ENCODE measurements around the gene BCAS4.

GRCh38 chr20:50794181-50794845 is 548 bp upstream of the BCAS4 start:
- TF ChIP-seq CTCF (conservative IDR thresholded peaks at IDR 0.05; ENCODE audit: low read depth in 2 of 2): peak in 1 of 2 experiments; percentile 61; a peak in 1 of 4 replicates
- no peak for TF ChIP-seq EZH2 (IDR thresholded peaks at IDR 0.05; ENCODE audit: low read depth, unreplicated experiment)
- TF ChIP-seq POLR2AphosphoS5 (IDR thresholded peaks at IDR 0.05; ENCODE audit: low read depth): no peak
- TF ChIP-seq JUNB (IDR thresholded peaks at IDR 0.05; ENCODE audit: unreplicated experiment): no peak
- TF ChIP-seq EZH2phosphoT487 (IDR thresholded peaks at IDR 0.05; ENCODE audit: unreplicated experiment): no peak
- no peak for TF ChIP-seq CREB1 (CRISPR knock-in tag; IDR thresholded peaks at IDR 0.05; ENCODE audit: low read depth)
- TF ChIP-seq STAT1 (IDR thresholded peaks at IDR 0.05; ENCODE audit: unreplicated experiment): no peak
- TF ChIP-seq ETS1 (IDR thresholded peaks at IDR 0.05): no peak
- TF ChIP-seq ZNF462 (CRISPR knock-in tag; IDR thresholded peaks at IDR 0.05): no peak
- no peak for TF ChIP-seq NANOG (IDR thresholded peaks at IDR 0.05; ENCODE audit: borderline replicate concordance)
- TF ChIP-seq REST (IDR thresholded peaks at IDR 0.05; ENCODE audit: unreplicated experiment): no peak
- no peak for TF ChIP-seq ZNF331 (CRISPR knock-in tag; IDR thresholded peaks at IDR 0.05; ENCODE audit: low read depth)
- no peak for TF ChIP-seq ZNF114 (CRISPR knock-in tag; IDR thresholded peaks at IDR 0.05)

Measured in GM23338 (cell line).